ENCODE results near the gene MRPL47. TPM values are rescaled to one million over a fixed set of nuclear protein-coding genes. Genes with fewer than 3 reads are reported as not detected.

The MRPL47 gene
- total RNA-seq, 4 donors from 2014 or later: 26.1 to 39.1 (median 32.1) TPM

DNA sequence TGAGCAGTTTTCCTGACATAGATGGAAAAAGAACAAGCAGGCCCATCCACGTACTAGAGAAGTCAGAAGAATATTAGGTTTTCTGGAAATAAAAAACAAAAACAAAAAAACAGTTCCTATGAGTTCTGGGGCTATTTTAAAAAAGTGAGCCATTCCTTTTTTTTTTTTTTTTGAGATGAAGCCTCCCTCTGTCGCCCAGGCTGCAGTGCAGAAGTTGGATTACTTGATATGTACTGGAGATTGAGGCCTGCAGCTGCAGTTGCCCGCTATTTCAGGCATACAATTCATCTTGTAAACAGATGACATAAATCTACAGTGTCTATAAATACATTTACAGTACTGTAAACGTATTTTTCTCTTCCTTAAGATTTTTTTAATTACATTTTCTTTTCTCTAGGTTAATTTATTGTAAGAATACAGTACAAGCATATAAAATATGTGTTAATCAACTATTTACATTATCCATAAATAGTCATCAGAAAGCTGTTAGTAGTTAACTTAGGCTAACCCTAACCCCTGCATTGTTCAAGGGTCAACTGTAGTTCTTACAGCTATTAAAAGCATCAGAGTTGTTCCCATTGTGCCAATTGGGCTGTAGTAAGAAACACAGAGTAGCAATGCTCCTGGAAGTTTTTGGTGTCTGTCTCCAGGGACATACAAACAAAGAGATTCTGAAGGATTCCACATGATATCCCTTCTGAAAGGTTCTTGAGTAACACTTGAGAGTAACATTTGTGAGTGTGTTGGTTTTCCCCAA, 52.9 kb downstream of the MRPL47 start:
- no peaks in the 10 kb centered on the region for H3K36me3 ChIP-seq
- no peak overlapping the region for H3K4me3 ChIP-seq (replicated peaks in 1 of 3)
- no peak overlapping the region for H3K27ac ChIP-seq
- H3K27me3 ChIP-seq: no peaks in the 10 kb centered on the region
- intact Hi-C loops (cut with DNase I): loop anchor here (10.0 kb wide), 1 partner anchor 127 kb away; no protein-coding TSS in a partner anchor
- no peaks in the 10 kb centered on the region for H3K4me1 ChIP-seq
- 68 to 73% methylated on average over 4 of the region's 4 CpGs for WGBS, 2 donors
- TF ChIP-seq, protein P1, sequence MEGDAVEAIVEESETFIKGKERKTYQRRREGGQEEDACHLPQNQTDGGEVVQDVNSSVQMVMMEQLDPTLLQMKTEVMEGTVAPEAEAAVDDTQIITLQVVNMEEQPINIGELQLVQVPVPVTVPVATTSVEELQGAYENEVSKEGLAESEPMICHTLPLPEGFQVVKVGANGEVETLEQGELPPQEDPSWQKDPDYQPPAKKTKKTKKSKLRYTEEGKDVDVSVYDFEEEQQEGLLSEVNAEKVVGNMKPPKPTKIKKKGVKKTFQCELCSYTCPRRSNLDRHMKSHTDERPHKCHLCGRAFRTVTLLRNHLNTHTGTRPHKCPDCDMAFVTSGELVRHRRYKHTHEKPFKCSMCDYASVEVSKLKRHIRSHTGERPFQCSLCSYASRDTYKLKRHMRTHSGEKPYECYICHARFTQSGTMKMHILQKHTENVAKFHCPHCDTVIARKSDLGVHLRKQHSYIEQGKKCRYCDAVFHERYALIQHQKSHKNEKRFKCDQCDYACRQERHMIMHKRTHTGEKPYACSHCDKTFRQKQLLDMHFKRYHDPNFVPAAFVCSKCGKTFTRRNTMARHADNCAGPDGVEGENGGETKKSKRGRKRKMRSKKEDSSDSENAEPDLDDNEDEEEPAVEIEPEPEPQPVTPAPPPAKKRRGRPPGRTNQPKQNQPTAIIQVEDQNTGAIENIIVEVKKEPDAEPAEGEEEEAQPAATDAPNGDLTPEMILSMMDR (IDR thresholded peaks at IDR 0.05): no peak
- TF ChIP-seq POLR2A (IDR thresholded peaks at IDR 0.05): no peak
- DNase-seq: no peak
- no peaks in the 10 kb centered on the region for H3K9me3 ChIP-seq

DNA sequence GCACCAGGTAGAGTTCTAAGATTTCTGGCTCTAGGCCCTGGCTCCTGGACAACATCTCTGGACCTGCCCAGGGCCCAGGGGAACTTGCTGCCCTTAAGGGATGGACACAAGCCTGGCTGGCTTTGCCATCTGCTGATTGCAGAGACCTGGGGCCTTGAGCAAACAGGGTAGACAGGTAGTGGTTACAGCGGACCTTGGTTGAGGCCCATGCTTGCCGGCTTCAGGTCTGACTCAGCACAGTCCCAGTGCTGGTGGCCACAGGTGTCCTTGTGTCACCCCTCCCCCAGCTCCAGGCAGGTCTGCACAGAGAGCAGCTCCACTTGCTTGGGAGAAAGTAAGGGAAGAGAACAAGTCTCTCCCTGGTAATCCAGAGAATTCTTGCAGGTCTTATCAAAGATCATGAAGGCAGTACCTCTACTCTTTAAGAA, 57.6 kb downstream of the MRPL47 start:
- H3K4me1 ChIP-seq: no peaks in the 10 kb centered on the region
- H3K9me3 ChIP-seq: no peaks in the 10 kb centered on the region
- no peak for TF ChIP-seq POLR2A (IDR thresholded peaks at IDR 0.05)
- TF ChIP-seq, protein P1 (IDR thresholded peaks at IDR 0.05): no peak
- no peaks in the 10 kb centered on the region for H3K27me3 ChIP-seq
- no peak overlapping the region for H3K27ac ChIP-seq
- H3K36me3 ChIP-seq: no peaks in the 10 kb centered on the region
- intact Hi-C loops (cut with DNase I): no loop called here
- WGBS, 2 donors: 59 to 73% methylated on average over 2 of the region's 2 CpGs
- H3K4me3 ChIP-seq (replicated peaks in 1 of 3): no peak overlapping the region
- no peak for DNase-seq

DNA sequence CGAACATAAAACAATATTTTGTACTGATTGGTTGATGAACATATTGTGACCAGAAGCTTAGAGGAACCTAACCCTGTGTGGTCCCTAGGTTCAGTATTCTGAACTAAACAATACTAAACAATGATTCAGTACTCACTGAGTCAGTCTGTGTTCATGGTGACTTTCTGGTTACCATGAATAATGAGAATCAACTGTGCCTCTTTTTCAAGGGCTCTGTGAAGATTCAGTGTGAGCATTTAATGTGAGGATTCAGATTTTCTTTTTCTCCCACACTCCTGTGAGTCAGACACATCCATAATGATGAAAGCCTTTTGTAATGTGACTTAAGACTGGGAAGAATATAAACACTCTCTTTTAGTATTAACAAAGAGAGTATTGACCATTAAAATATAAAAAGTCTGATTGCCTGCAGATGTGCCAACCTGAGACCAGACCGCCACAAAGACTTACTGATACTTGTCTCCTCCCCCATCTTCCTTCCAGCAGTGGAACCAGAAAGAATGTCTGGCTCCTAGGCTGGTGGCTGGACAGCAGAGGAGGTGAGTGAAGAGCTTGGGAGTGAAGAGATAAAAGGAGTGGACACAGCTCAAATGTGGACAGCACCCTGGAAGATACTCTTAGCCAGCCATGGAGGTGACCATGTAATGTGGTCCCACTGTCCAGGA, 59.3 kb downstream of the MRPL47 start:
- Histone ChIP-seq H3K4me1 (no peaks in the 10 kb centered on the region), H3K36me3 (no peaks in the 10 kb centered on the region), H3K27ac (no peak overlapping the region), H3K4me3 (replicated peaks in 1 of 3) (no peak overlapping the region), H3K9me3 (no peaks in the 10 kb centered on the region), H3K27me3 (no peaks in the 10 kb centered on the region)
- intact Hi-C loops (cut with DNase I): no loop called here
- no peak for DNase-seq
- WGBS, 2 donors: 68 to 81% methylated on average over 2 of the region's 2 CpGs
- TF ChIP-seq, protein P1 (IDR thresholded peaks at IDR 0.05): no peak
- TF ChIP-seq POLR2A (IDR thresholded peaks at IDR 0.05): no peak

DNA sequence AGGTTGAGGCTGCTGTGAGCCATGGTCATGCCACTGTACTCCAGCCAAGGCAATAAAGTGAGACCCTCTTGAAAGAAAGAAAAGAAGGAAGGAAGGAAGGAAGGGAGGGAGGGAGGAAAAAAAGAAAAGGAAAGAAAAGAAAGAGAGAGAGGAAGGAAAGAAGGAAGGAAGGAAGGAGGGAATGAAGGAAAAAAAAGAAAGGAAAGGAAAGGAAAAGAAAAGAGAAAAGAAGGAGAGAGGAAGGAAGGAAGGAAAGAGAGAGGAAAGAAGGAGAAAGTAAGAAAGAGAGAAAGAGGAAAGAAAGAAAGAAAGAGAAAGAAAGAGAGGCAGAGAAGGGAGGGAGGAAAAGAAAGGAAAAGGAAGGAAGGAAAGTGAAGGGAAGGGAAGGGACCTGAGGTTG, 62.1 kb downstream of the MRPL47 start:
- Histone ChIP-seq H3K36me3 (no peaks in the 10 kb centered on the region), H3K9me3 (no peaks in the 10 kb centered on the region), H3K27ac (no peak overlapping the region), H3K27me3 (no peaks in the 10 kb centered on the region), H3K4me3 (replicated peaks in 1 of 3) (no peak overlapping the region), H3K4me1 (no peaks in the 10 kb centered on the region)
- DNase-seq: no peak
- TF ChIP-seq, protein P1 (IDR thresholded peaks at IDR 0.05): no peak
- TF ChIP-seq POLR2A (IDR thresholded peaks at IDR 0.05): no peak
- intact Hi-C loops (cut with DNase I): no loop called here

DNA sequence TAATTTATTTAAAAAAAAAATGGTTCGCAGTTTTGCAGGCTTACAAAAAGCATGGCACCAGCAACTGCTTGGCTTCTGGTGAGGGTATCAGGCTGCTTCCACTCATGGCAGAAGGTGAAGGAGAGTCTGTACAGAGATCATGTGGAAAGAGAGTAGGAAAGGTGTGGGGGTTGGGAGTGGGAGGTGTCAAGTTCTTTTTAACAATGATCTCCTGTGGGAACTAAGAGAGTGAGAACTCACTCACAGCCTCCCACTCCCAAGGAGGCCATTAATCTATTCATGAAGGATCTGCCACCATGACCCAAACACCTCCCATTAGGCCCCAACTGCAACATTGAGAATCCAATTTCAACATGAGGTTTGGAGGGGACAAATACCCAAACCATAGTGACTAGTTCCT, 62.8 kb downstream of the MRPL47 start:
- H3K9me3 ChIP-seq: no peaks in the 10 kb centered on the region
- WGBS, 2 donors: 92 to 97% methylated on average over 1 of the region's 1 CpG
- no peak for DNase-seq
- no peak overlapping the region for H3K27ac ChIP-seq
- intact Hi-C loops (cut with DNase I): no loop called here
- H3K27me3 ChIP-seq: no peaks in the 10 kb centered on the region
- no peak for TF ChIP-seq POLR2A (IDR thresholded peaks at IDR 0.05)
- TF ChIP-seq, protein P1 (IDR thresholded peaks at IDR 0.05): no peak
- H3K4me1 ChIP-seq: no peaks in the 10 kb centered on the region
- no peaks in the 10 kb centered on the region for H3K36me3 ChIP-seq
- H3K4me3 ChIP-seq (replicated peaks in 1 of 3): no peak overlapping the region

Measured in thyroid gland (tissue), 4 donors.